Activated naive CD8-positive, alpha-beta T cell treated with anti-CD3 and anti-CD28 coated beads, Interleukin-2, amount 50 U/mL, for 16 hours (primary cell): ENCODE data around the gene RAPGEF2.
"Not testable (repeated sequence)": the region's sequence is repeated elsewhere in the genome, so short reads cannot be mapped to it uniquely, and the experiment has no call there.

ENCODE experiments used
- DNase-seq: peaks from one replicate; pipeline ENCODE4 v3.0.0-alpha.2; 2020; ENCODE audit warnings: low read depth, low spot score

The RAPGEF2 gene

GRCh38 chr4:159366966-159367780 is 264.3 kb downstream of the RAPGEF2 start:
- DNase-seq, result no peak

GRCh38 chr4:159367781-159368080 is 264.9 kb downstream of the RAPGEF2 start:
- DNase-seq, result no peak

GRCh38 chr4:159368320-159368719 is 265.4 kb downstream of the RAPGEF2 start:
- no peak for DNase-seq

- DNase-seq, result no peak
Observed at GRCh38 chr4:159369256-159369655, 266.4 kb downstream of the RAPGEF2 start.

GRCh38 chr4:159370286-159370685 is 267.4 kb downstream of the RAPGEF2 start:
- no peak for DNase-seq

- DNase-seq, result no peak
Observed at GRCh38 chr4:159374749-159375530, 272.1 kb downstream of the RAPGEF2 start.

GRCh38 chr4:159376289-159376688 is 273.4 kb downstream of the RAPGEF2 start:
- DNase-seq, result no peak

- no peak for DNase-seq
Observed at GRCh38 chr4:159378056-159378616, 275.3 kb downstream of the RAPGEF2 start.

- DNase-seq, result not testable (repeated sequence)
Observed at GRCh38 chr4:159379064-159379463, 276.2 kb downstream of the RAPGEF2 start.

GRCh38 chr4:159379836-159380235 is 277.0 kb downstream of the RAPGEF2 start:
- DNase-seq, result no peak

- no peak for DNase-seq
Observed at GRCh38 chr4:159382856-159383561, 280.1 kb downstream of the RAPGEF2 start.

- no peak for DNase-seq
Observed at GRCh38 chr4:159383562-159383931, 280.7 kb downstream of the RAPGEF2 start.

GRCh38 chr4:159384017-159384416 is 281.1 kb downstream of the RAPGEF2 start:
- DNase-seq, result no peak

GRCh38 chr4:159384632-159385031 is 281.8 kb downstream of the RAPGEF2 start:
- no peak for DNase-seq

- DNase-seq, result no peak
Observed at GRCh38 chr4:159386620-159387019, 283.7 kb downstream of the RAPGEF2 start.

- DNase-seq, result no peak
Observed at GRCh38 chr4:159389756-159390155, 286.9 kb downstream of the RAPGEF2 start.

GRCh38 chr4:159390648-159391047 is 287.8 kb downstream of the RAPGEF2 start:
- DNase-seq, result no peak

GRCh38 chr4:159395693-159396092 is 292.8 kb downstream of the RAPGEF2 start:
- no peak for DNase-seq

- no peak for DNase-seq
Observed at GRCh38 chr4:159396151-159396550, 293.3 kb downstream of the RAPGEF2 start.

GRCh38 chr4:159398236-159398638 is 295.4 kb downstream of the RAPGEF2 start:
- DNase-seq, result no peak

- no peak for DNase-seq
Observed at GRCh38 chr4:159400558-159401225, 297.8 kb downstream of the RAPGEF2 start.
